ENCODE data around the gene SLC45A3. TPM values are rescaled to one million over a fixed set of nuclear protein-coding genes. Genes with fewer than 3 reads are reported as not detected.
A peak's percentile ranks its signal among the peaks of the same experiment; 100 is the strongest.

SLC45A3 gene
- total and polyA plus RNA-seq, 2 of the 4 experiments (the other 2 are of a cell fraction), result 1.4 to 2.5 TPM

DNA sequence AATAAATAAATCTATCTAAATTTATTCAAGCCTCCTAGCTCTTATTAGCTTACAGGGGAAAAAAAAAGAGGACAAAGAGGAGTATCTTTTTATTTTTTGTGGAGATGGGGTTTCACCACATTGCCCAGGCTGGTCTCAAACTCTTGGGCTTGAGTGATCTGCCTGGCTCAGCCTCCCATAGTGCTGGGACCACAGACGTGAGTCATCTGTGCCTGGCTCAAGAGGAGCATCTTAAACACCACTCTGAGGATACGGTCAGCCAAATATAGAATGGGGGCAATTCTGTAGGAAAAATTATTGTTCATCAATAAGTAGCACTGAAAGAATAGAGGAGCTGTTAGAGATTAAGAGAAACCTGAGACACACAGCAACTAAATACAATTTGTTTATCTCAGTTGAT lies 24.1 kb downstream of the SLC45A3 start:
- H3K56ac ChIP-seq (ENCODE audit: extremely low read depth, insufficient read depth, low read length), result no peak overlapping the region
- H4K5ac ChIP-seq (ENCODE audit: low read depth, low read length), result no peak overlapping the region
- WGBS, 2 experiments (ENCODE audit: extremely low coverage in 2 of 2, insufficient read length in 1 of 2), result no CpG with 5 or more reads among the region's 2 CpGs
- dilution Hi-C loops (cut with HindIII; ENCODE audit: low sequenced_read_pairs, unreplicated experiment), result no loop called here
- intact Hi-C loops (cut with micrococcal nuclease), result loop anchor here (2.0 to 10.0 kb wide), 5 partner anchors 23 to 449 kb away; partner anchors contain the start of genes ELK4 and KLHDC8A
- DNase-seq, result peak; percentile 63
- H4K8ac ChIP-seq (ENCODE audit: low read depth in 2 of 2, low read length in 2 of 2), result no peak overlapping the region
- H3K18ac ChIP-seq (ENCODE audit: low read depth, low read length), result no peak overlapping the region
- no peak overlapping the region for H2BK5ac ChIP-seq (ENCODE audit: low read depth, low read length, poor library complexity, severe bottlenecking)
- no peak overlapping the region for H2AFZ ChIP-seq (replicated peaks; ENCODE audit: low read length, poor library complexity)
- H2AK9ac ChIP-seq (replicated peaks; ENCODE audit: low read depth, low read length, poor library complexity), result no peak overlapping the region
- H3K23ac ChIP-seq (ENCODE audit: low read depth, low read length), result no peak overlapping the region
- BruUV-seq (replicated peaks), result no TSS peak
- no peak overlapping the region for H2BK120ac ChIP-seq (ENCODE audit: low read depth, low read length)
- H3K27ac ChIP-seq (ENCODE audit: insufficient read depth, low read length), result no peak overlapping the region
- POLR2A ChIA-PET (ENCODE audit: unreplicated experiment), result no interaction called here
- no peak overlapping the region for H3K9ac ChIP-seq (ENCODE audit: low read depth, low read length)
- no peaks in the 10 kb centered on the region for H3K27me3 ChIP-seq (ENCODE audit: control insufficient read depth, insufficient read depth, low read length)
- 0 out of 2 replicates have a peak overlapping the region, but pooled peaks have one; percentile 34 for H2AK5ac ChIP-seq (ENCODE audit: low read depth, low read length)
- CTCF ChIA-PET, result interaction anchor here (0.6 to 9.3 kb wide), 5 partner anchors 53 to 321 kb away, joined by 3 to 156 read pairs (median 4); no protein-coding TSS in a partner anchor
- no peak overlapping the region for H3K4ac ChIP-seq (ENCODE audit: low read depth, low read length)
- H4K91ac ChIP-seq (ENCODE audit: insufficient read depth, low read depth, low read length), result no peak overlapping the region
- no peaks in the 10 kb centered on the region for H3K9me3 ChIP-seq (ENCODE audit: control insufficient read depth, insufficient read depth, low read length)
- H3K4me1 ChIP-seq (ENCODE audit: control insufficient read depth, insufficient read depth, low read length), result peaks cover 4% of the 10 kb centered on the region; the same call in 1 of the 2 replicates
- peak; percentile 43 for ATAC-seq (ENCODE audit: low read depth)
- no peak overlapping the region for H2BK15ac ChIP-seq (ENCODE audit: low read depth, low read length)
- in situ Hi-C loops (cut with MboI; ENCODE audit: low sequenced_read_pairs), result loop anchor here (5.0 to 25.0 kb wide), 5 partner anchors 64 to 456 kb away; partner anchors contain the start of gene AVPR1B
- TF ChIP-seq RAD21 (IDR thresholded peaks at IDR 0.05; ENCODE audit: low read length) (peak; percentile 9; the same call in 1 of the 2 replicates), CEBPB (IDR thresholded peaks at IDR 0.05; ENCODE audit: low read depth, low read length) (no peak), MXI1 (IDR thresholded peaks at IDR 0.05; ENCODE audit: borderline replicate concordance, low read depth, low read length) (no peak), SMC3 (IDR thresholded peaks at IDR 0.05; ENCODE audit: low read depth, low read length) (0 out of 2 replicates have a peak, but pooled peaks have one; percentile 7)
- H3K14ac ChIP-seq (replicated peaks; ENCODE audit: low read depth, low read length), result no peak overlapping the region
- no peaks in the 10 kb centered on the region; the same call in 1 of the 2 replicates for H4K20me1 ChIP-seq (ENCODE audit: insufficient read depth, low read length)
- no peak overlapping the region for H3K4me2 ChIP-seq (ENCODE audit: low read depth, low read length)
- no peaks in the 10 kb centered on the region; a peak in 1 of 4 replicates for H3K79me1 ChIP-seq (ENCODE audit: low read depth in 1 of 2, low read length in 2 of 2)
- H3K36me3 ChIP-seq (ENCODE audit: control insufficient read depth, insufficient read depth, low read length), result no peaks in the 10 kb centered on the region
- 0 out of 2 replicates have a peak, but pooled peaks cover 4% of the 10 kb centered on the region for H3K9me1 ChIP-seq (ENCODE audit: insufficient read depth, low read length)
- no peak overlapping the region for H3K4me3 ChIP-seq (ENCODE audit: insufficient read depth, low read depth, low read length)
- no peak overlapping the region for H2BK20ac ChIP-seq (ENCODE audit: low read depth, low read length)

Measured in IMR-90 (cell line).